Measurements from ENCODE around the gene PGM2.

The PGM2 gene

GRCh38 chr4:37904824-37905223 is 78.3 kb downstream of the PGM2 start:
- DNase-seq: no peak

- DNase-seq: no peak
These were observed 79.2 kb downstream of the PGM2 start for GRCh38 chr4:37905533-37906169.

GRCh38 chr4:37908488-37909331 is 82.2 kb downstream of the PGM2 start:
- DNase-seq: no peak

- no peak for DNase-seq
These were observed 83.0 kb downstream of the PGM2 start for GRCh38 chr4:37909332-37910090.

GRCh38 chr4:37910091-37910486 is 83.6 kb downstream of the PGM2 start:
- no peak for DNase-seq
